DMS53 (cell line): Measurements from ENCODE around the gene GAB1.

Source experiments
- DNase-seq: peaks from one replicate; lab custom pipeline; 2025; lab: John Stamatoyannopoulos, UW

GAB1 gene

DNA sequence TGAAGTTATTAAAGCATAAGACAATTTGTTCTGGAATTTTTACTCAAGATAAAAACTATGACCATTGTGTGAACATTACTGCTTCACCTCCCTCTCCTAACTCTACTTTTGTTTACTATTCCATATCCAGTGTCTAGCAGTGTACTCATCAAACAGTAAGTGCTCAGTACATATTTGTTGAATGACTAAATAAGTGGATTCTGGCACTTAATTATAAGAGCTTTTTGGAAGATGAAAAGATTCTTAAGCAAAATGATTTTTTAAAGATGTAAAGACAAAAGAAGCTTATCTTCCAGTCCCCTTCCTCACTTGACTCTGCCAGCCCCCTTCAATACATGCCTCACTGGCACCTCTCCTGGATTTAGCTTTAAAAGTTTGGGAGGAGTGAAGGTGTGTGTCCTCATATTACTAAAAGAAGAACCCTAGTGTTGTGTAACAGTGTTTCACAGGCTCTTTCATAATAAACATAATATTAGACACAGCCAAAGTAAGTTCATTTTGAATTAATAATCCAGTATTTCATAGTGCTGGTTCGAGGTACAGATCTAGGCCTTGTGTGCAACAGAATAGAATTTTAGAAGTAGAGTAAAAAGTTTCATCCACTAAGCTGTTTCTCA is 53.0 kb downstream of the GAB1 start:
- DNase-seq = peak; percentile 85

DNA sequence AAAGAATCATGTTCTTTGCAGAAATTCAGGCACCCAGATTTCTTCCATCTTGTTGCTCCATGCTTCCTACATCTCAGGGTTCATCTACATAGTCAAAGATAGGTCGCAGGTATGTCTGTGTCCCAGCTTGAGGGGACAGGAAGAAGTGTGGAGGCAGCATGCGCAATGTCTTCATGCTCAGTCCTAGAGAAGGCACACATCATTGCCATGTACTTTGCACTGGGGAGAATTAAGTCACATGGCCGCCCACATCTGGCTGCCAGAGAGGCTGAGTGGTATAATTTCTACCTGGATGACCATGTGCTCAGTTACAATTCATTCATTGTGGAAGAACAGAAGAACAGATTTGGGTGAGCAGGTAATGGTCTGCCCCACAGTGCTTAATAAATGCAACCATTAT is 54.1 kb downstream of the GAB1 start:
- peak; percentile 7 for DNase-seq

DNA sequence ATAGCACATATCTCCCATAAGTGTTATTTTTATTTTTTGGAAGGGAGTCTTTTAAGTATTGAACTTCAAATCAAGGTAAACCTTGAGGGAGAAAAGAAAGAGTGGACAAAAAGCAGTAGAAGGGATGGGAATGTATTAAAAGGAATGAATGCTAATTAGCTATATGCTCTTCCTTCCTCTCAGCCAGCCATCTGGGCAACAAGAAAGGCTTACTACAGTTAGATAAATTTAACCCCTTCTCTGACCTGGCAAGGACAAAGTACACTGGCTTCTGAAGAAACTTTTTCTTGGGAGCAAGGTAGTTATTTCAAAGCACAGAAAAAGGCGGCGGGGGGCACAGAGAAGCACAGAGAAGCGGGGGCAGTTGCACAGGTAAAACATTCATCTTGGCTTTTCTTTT is 54.6 kb downstream of the GAB1 start:
- DNase-seq = no peak

DNA sequence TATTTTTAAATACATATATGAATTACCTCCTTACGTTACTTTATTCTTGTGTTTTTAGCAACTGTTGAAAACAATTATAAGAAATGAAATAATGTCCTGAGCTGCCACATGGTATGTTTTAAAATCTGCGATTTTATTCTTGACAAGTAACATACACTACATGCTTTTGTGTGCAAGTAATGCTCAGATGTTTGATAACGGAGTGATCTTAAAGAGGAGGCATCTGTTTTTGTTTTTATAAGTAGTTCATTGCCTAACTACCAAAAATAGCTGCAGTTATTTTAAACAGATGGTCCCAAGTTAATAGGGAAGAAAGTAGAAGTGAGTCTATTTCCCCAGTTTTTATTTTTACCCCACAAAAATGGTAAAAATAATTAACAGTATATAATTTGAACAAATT is 55.2 kb downstream of the GAB1 start:
- DNase-seq = no peak

DNA sequence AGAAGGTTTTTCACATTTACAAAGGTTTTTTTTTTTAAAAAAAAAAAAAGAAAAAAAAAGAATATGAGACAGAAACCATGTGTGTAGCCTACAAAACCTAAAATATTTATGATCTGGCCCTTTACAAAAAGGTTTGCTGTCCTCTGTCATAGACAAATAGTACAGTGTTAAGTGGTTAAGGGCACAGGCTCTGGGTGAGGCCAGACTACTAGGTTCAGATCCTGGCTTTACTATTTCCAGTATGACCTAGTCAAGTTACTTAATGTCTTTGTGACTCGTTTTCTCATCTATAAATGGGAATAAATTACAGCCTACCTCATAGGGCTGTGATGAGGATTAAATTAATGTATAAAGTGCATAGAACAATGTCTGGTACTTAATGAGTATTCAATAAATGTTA is 56.5 kb downstream of the GAB1 start:
- no peak for DNase-seq

DNA sequence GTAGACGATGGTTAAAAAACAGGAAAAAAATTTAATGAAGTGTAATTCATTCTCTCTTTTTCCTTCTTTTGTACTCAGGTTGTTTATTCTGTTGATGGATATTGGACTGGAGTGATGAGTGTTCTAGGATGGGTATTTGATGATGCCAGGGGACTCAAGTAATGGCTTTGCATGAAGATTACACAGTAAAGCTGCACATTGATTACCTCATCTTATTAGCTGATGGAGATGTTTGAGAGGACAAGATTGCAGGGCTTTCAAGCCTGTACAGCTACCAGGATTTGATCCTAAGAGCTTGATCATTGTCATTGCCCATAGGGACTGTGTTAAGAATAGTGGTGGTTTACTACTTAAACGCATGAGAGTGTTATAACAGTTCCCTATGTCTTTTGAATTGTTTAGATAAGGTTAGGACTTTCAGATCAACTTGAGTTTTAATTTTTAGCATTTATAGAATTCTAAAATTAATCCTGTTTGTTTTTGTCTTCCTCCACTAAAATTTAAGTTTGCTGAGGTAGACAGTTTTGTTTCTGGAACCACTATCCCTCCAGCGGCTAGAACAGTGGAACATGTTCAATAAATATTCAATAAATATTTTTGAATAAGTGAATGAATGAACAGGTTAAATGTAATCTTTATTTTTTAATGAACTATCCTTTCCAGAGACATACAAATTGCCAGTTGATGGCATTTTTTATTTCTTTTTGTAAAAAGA is 58.2 kb downstream of the GAB1 start:
- no peak for DNase-seq

DNA sequence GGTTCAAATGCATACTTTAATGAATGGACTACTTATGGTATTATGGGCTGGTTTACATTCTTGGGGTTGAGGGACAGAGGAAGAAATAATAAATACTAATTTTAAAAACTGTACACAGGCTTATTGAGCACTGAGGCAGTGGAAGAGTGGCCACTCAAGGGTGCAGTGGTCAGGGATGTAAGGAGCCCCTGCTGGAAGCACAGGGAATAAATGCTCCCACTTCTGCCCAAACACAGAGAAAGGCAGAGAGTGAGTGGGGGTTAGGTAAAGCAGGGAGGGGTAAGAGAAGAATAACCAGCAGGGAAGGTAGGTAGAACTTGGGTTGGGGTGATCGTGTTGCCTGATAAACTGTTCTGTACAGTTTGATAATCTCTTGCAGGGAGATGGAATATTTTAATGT is 60.0 kb downstream of the GAB1 start:
- DNase-seq = no peak

DNA sequence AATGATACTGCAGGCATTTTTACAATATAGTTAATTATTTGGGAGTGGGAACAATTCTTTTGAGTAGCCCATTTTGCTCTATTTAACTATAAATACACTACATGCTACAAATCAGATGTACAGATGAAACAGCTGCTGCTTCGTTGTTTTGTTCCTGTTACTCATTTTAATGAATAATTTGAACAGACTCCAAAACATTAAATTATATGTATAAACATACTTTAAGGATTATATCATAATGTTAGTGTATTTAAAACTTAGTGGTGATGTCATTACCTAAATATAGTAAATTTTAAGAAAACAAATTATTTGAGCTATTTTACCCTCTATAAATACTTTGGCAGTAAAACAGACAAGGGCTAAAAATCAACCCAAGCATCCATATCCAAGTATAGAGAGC is 60.7 kb downstream of the GAB1 start:
- no peak for DNase-seq

DNA sequence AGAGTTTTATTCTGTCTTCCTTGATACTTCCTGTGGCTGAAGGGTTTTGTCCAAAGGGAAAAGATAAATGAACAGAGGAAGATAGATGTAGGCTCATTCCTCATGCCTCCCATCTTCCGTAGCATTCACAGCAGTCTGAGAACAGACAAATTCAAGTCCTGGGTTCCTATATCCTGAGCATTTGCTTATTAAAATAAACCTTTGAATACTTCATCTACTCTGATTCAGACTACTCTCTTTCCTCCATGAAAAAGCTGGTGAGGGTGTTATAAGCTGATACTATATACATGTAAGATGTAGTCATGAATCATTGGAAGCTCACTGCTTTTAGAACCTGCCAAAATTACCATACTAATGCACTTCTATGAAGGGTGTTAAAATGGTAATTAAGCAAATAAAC is 61.2 kb downstream of the GAB1 start:
- no peak for DNase-seq

DNA sequence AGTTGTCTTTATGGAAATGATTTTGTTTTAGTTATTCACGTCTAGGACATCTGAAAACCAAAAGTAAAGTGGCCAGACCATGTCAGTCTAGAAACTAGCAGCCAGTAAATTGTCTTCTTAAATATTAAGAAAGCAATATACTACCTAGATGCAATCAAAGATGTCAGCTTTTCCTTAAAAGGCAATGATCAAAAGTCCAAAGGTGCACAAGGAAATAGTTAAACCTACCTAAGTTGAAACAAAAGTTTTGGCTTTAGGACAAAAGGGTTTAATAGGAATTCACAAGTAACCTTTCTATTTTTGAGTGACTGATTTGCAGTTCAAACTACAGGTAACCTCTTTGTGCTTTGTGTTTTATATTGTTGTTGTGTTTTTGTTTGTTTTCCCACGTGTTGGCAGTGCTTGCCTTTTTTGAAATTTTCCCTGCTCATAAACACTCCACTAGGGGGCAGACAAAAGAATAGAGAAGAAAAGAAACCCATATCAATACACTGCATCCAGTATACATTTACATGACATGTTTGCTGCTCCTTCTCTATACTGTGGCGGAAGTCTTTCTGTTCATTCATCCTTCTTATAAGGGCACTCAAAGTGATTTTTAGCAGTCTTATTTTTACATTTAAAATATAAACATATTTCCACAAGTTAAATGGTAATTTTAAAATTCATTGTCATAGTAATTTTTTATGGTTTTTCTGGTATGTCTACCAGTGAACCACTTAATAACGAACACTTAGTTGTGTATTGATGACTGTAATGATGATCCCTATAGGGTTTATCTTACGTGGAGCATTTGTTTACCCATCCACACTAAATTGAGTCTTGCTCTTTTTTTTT is 62.7 kb downstream of the GAB1 start:
- peak; percentile 68 for DNase-seq

DNA sequence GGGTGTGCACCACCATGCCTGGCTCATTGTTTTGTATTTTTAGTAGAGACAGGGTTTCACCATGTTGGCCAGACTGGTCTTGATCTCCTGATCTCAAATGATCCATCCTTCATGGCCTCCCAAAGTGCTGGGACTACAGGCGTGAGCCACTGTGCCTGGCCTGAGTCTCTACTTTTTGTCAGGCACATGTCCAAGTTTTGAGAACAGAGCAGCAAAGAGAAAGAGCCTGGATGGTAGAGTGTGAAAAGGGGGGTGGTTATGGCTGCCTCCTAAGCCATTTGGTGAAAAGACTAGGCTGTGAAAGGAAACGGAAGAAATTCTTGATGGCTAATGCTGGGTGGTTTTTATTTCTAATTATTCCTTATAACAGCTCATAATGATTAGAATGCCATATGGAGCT is 63.4 kb downstream of the GAB1 start:
- DNase-seq = no peak

DNA sequence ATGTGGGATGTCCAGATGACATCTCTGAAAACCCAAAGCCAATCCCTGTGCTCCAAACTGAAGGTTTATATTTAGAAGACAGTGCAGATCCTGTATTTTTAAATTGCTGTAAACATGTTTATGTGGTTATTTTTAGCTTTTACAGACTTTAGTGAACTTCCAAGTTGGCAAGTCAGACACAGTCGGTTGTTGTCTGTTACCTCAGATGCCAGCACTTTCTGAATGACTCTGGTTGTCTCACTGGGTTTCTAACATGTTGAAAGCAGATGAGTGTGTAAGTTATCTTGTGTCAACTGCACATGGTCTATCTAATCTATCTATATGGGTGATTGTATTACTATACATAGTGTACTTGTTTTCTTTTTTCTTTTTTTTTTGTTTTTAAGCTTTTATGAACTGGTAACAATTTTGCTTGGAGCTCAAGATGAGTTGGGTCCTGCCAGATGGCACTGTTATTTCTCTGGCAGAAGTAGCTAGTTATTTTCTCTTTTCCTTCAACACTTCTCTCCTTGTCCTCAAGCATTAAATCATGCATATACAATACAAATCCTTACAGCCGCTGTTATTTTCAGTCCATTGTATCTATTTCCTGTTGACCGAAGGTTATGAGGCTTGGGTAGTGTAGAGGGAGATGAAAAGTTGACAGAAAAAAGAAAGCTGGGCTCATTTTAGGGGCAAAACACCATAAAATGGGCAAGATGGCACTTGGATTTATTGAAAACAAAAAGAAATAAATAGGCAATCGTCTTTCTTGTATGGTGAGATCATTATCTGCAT is 66.3 kb downstream of the GAB1 start:
- DNase-seq = peak; percentile 5

DNA sequence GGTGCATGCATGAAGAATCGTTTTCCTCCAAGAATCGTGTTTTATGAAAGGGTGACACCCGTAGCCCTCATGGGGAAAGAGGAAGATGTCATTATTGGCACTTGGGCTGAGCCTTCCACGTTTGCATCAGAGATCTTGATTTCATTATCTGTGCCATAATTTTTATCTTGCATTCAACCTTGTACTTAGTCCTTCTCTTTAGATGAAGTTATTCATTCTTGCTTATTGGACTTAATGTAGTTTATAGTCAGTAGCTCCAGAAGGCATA is 66.8 kb downstream of the GAB1 start:
- DNase-seq = no peak

DNA sequence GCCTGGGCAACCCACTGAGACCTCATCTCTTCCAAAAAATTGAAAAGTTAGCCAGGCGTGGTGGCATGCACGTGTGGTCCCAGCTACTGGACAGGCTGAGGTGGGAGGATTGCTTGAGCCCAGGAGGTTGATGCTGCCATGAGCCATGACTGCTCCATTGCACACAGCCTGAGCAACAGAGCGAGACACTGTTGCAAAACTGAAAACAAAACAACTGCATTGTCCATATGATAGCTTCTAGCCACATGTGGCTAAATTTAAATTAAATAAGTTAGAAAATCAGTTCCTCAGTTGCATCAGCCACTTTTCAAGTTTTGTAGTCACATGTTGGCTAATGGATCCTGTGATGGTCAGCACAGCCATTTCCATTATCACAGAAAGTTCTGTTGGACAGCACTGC is 67.9 kb downstream of the GAB1 start:
- no peak for DNase-seq

DNA sequence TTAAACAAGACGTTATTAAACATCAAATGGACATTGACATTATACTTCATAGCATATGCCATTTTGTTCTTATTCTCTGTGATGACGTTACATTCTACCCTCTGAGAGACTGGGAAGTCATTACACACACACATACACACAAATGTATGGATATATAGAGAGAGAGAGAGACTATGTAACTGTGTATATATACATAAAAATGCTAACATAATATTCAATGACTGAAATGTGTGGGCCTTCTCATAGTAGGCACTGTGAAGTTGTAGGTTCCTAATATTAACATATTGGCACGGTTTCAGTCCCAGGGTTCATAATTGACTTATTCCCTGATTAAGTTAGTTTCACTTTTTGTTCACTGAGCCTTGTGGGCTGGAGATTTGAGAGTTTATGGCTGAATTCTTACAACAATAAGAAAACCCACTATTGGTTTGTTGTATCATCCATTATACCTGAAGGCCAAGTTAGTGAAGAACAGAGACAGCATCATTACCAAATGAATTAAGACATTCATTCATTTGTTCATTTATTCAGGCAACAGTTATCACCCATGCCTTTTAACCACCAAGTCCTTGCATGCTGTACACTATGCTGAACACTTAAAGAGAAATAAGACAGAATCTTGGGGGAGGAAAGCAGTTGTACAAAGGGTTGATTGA is 68.5 kb downstream of the GAB1 start:
- no peak for DNase-seq

DNA sequence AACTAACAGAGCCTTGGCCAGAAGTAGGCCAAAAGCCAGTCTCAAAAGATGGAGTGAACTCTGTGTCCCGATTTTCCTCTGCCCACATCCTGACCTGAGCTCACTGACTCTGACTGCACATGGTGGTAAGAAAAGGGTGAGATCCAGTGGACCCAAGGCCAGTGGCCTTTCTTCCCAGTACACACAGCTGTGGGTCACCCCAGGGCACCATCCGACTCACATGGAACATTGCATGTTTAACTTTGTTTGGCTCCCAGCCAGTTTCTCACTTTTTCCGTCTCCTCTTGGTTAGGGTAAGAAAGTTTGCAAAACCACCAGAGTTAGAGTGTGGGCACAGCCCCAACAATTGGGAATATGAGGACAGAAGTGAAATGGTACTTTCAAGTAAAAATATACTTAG is 69.8 kb downstream of the GAB1 start:
- DNase-seq = no peak

DNA sequence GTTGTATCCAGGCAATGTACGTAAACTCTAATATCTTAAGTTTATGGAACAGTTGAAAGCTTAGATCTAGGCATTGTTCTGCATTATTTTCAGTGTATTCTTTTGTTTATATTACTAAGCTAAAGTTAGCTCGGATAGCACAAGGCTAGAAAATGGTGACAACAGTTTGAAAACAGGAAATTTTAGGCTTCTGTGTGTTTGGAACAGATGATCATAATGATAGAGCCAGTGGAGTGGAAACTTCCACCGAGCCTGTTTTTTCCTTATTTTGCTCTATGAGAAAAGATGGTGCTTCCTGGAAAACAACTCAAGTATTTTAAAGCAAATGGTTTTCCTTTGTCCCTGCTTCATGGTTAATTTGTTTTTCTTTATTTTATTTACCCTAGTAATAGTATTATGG is 70.8 kb downstream of the GAB1 start:
- no peak for DNase-seq

DNA sequence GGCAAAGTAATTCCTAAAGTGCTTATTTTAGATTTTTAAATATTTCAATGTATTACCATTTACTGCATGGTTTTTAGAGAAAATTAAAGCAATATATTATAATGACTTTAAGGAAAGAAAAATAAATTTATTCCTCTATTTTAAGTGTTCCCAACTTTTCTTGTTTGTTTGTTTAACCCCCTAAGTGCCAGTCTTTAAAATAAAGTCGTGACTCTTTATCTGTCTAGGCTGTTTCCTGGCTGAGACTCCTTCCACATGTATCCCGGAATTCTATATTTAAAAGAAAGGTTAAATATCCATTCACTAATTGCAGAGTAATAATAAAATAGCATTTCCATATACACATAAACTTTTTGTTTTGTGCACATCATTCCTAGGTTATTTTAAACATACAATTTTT is 71.2 kb downstream of the GAB1 start:
- no peak for DNase-seq

DNA sequence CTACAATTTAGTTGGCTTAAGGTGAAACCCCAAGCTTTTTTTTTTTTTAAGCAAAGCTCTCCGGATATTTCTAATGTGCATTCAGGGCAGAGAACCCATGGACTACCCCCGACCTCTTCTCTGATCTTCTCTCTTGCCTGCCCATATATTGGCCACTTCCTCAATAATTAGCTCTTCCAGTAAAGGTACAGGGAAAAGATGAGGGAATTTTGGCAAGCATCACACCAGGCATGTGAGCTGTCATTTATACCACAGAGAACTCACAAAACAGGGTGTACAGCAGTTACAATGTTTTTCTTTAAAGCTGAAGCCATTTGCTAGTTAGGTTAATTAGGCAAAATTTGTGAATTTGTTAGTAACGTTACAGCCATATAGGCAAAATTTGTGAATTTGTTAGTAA is 73.3 kb downstream of the GAB1 start:
- no peak for DNase-seq

DNA sequence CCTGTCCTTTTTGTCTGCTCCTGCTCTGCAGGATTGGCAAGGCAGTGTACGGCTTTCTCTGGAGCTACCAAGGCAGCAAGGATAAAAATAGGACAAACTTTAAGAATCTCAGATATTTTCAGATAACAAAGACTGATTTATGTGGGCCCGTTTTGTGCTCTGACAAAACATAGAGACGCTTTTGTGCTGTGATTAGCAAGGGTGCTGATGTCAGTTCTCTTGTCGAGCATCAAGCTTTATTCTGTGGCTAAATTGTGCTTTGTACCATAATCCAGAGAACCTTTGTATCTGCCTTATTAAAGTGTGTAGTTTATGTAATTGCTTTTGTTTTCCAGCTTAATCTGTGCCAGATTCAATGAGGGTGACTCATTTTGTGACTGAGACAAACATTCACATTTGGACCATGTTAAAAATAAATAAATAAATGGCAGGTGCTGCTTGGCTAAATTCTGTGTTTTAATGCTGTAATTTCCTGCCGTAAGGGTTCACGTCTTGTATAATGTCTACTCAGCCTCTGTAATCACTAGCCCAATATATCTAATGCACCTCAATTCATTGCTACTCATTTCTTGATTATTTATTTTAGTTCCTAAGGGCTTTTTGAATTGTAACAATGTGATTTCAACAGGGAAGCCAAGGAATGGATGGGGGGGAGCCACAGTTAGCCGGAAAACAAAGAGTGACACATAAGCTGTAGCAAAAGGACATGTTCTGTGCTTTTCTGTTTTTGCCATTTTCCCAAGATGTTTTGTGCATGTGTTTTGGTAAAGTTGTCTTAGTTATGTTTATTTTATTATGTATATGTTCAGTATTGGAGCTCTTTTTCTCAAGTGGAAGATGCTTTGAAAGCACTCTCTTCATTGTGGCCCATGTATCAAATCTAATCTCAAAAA is 75.1 kb downstream of the GAB1 start:
- DNase-seq = peak; percentile 5

DNA sequence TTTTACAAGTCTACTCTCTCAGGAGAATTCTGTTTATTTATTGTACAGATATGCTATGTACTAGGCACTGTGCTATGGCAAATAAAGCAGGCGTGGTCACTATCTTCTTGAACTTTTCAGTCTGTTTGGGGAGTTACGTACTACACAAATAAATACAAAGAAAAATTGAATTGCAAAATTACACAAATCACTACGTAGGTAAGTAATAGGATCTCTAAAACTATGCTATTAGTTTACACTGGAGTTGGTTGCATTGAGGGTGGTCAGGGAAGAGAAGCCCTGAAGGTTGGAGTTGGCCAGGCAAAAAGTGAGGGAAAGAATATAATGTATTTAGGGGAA is 75.7 kb downstream of the GAB1 start:
- DNase-seq = no peak
